Measurements from ENCODE around the gene ATP5MK. TPM values are rescaled to one million over a fixed set of nuclear protein-coding genes. Genes with fewer than 3 reads are reported as not detected.

The ATP5MK gene
- total RNA-seq, 1 experiment from 2014 or later = 111 TPM

- ATAC-seq = peak; percentile 29; the same call in 1 of the 2 replicates
- CTCF ChIA-PET = interaction anchor here (0.6 kb wide), 1 partner anchor 49 kb away, joined by 3 read pairs; no protein-coding TSS in a partner anchor
- Histone ChIP-seq H3K27ac (ENCODE audit: low read length) (no peak overlapping the region), H3K9me3 (ENCODE audit: low read length) (no peaks in the 10 kb centered on the region), H4K20me1 (ENCODE audit: low read length) (no peaks in the 10 kb centered on the region), H3K4me1 (ENCODE audit: insufficient read depth, low read length) (no peaks in the 10 kb centered on the region), H3K9ac (ENCODE audit: low read length) (no peak overlapping the region), H3K4me3 (ENCODE audit: low read length) (no peak overlapping the region), H3K9me2 (replicated peaks; ENCODE audit: low read length) (no peaks in the 10 kb centered on the region), H3K36me3 (ENCODE audit: low read depth, low read length) (peaks cover 68% of the 10 kb centered on the region), H2AFZ (ENCODE audit: low read length) (no peak overlapping the region), H3K27me3 (ENCODE audit: low read length) (no peaks in the 10 kb centered on the region), H3K79me2 (ENCODE audit: low read length) (no peaks in the 10 kb centered on the region), H3K4me2 (ENCODE audit: low read length) (no peak overlapping the region), H3F3A (ENCODE audit: low read length, unreplicated experiment) (no peaks in the 10 kb centered on the region)
- POLR2A ChIA-PET (ENCODE audit: unreplicated experiment) = no interaction called here
- intact Hi-C loops (cut with micrococcal nuclease) = loop anchor here (1.0 kb wide), 1 partner anchor 69 kb away; no protein-coding TSS in a partner anchor
- peak; percentile 68 for DNase-seq
- no TSS peak for BruUV-seq (replicated peaks)
- peak; percentile 66 for TF ChIP-seq CTCF (conservative IDR thresholded peaks at IDR 0.05; ENCODE audit: low read depth, low read length)
- no peak for TF ChIP-seq EZH2 (IDR thresholded peaks at IDR 0.05; ENCODE audit: low read length, unreplicated experiment)
- no peak for TF ChIP-seq EZH2phosphoT487 (IDR thresholded peaks at IDR 0.05; ENCODE audit: borderline replicate concordance, low read length)
Measured at GRCh38 chr10:103416436-103417147, 20.3 kb upstream of the ATP5MK start.

- H4K20me1 ChIP-seq (ENCODE audit: low read length) = no peaks in the 10 kb centered on the region
- H3K9me3 ChIP-seq (ENCODE audit: low read length) = no peaks in the 10 kb centered on the region
- no peak overlapping the region for H2AFZ ChIP-seq (ENCODE audit: low read length)
- ChIA-PET POLR2A (ENCODE audit: unreplicated experiment) (no interaction called here), CTCF (no interaction called here)
- TF ChIP-seq CTCF (conservative IDR thresholded peaks at IDR 0.05; ENCODE audit: low read depth, low read length) (no peak), EZH2 (IDR thresholded peaks at IDR 0.05; ENCODE audit: low read length, unreplicated experiment) (no peak), EZH2phosphoT487 (IDR thresholded peaks at IDR 0.05; ENCODE audit: borderline replicate concordance, low read length) (no peak)
- intact Hi-C loops (cut with micrococcal nuclease) = no loop called here
- H3K27ac ChIP-seq (ENCODE audit: low read length) = no peak overlapping the region
- H3K4me2 ChIP-seq (ENCODE audit: low read length) = no peak overlapping the region
- no peaks in the 10 kb centered on the region for H3K27me3 ChIP-seq (ENCODE audit: low read length)
- DNase-seq (no peak), ATAC-seq (no peak)
- H3K4me3 ChIP-seq (ENCODE audit: low read length) = no peak overlapping the region
- BruUV-seq (replicated peaks) = no TSS peak
- no peaks in the 10 kb centered on the region for H3K79me2 ChIP-seq (ENCODE audit: low read length)
- peaks cover 63% of the 10 kb centered on the region for H3K36me3 ChIP-seq (ENCODE audit: low read depth, low read length)
- no peaks in the 10 kb centered on the region for H3K4me1 ChIP-seq (ENCODE audit: insufficient read depth, low read length)
- no peaks in the 10 kb centered on the region for H3F3A ChIP-seq (ENCODE audit: low read length, unreplicated experiment)
- no peak overlapping the region for H3K9ac ChIP-seq (ENCODE audit: low read length)
- H3K9me2 ChIP-seq (replicated peaks; ENCODE audit: low read length) = no peaks in the 10 kb centered on the region
Measured at GRCh38 chr10:103415581-103415980, 19.3 kb upstream of the ATP5MK start.

- ATAC-seq = no peak
- no peak overlapping the region for H3K9ac ChIP-seq (ENCODE audit: low read length)
- no peaks in the 10 kb centered on the region for H3K4me1 ChIP-seq (ENCODE audit: insufficient read depth, low read length)
- no TSS peak for BruUV-seq (replicated peaks)
- H3K27ac ChIP-seq (ENCODE audit: low read length) = no peak overlapping the region
- CTCF ChIA-PET = no interaction called here
- no peak overlapping the region for H3K4me3 ChIP-seq (ENCODE audit: low read length)
- DNase-seq = no peak
- TF ChIP-seq EZH2 (IDR thresholded peaks at IDR 0.05; ENCODE audit: low read length, unreplicated experiment) (no peak), EZH2phosphoT487 (IDR thresholded peaks at IDR 0.05; ENCODE audit: borderline replicate concordance, low read length) (no peak), CTCF (conservative IDR thresholded peaks at IDR 0.05; ENCODE audit: low read depth, low read length) (no peak)
- no peaks in the 10 kb centered on the region for H3F3A ChIP-seq (ENCODE audit: low read length, unreplicated experiment)
- H4K20me1 ChIP-seq (ENCODE audit: low read length) = no peaks in the 10 kb centered on the region
- POLR2A ChIA-PET (ENCODE audit: unreplicated experiment) = no interaction called here
- no peak overlapping the region for H2AFZ ChIP-seq (ENCODE audit: low read length)
- no peak overlapping the region for H3K4me2 ChIP-seq (ENCODE audit: low read length)
- no peaks in the 10 kb centered on the region for H3K79me2 ChIP-seq (ENCODE audit: low read length)
- no peaks in the 10 kb centered on the region for H3K9me3 ChIP-seq (ENCODE audit: low read length)
- intact Hi-C loops (cut with micrococcal nuclease) = no loop called here
- H3K9me2 ChIP-seq (replicated peaks; ENCODE audit: low read length) = no peaks in the 10 kb centered on the region
- H3K36me3 ChIP-seq (ENCODE audit: low read depth, low read length) = peaks cover 58% of the 10 kb centered on the region
- no peaks in the 10 kb centered on the region for H3K27me3 ChIP-seq (ENCODE audit: low read length)
Measured at GRCh38 chr10:103413564-103413963, 17.3 kb upstream of the ATP5MK start.

Measured in PC-3 (cell line).